Uterus (tissue), 2 donors: ENCODE results near the gene PHF12.

Source experiments
- CTCF ChIP-seq, 4 experiments: fragments of 200-600 bp in 2 of 4; fragments of 450-650 bp in 2 of 4; sonication (generic) in 2 of 4; IDR thresholded peaks; one replicate each; pipeline ENCODE4 v1.5.1; 2016 to 2019; ENCODE audit warnings: antibody characterized with exemption in 4 of 4, mild to moderate bottlenecking in 2 of 4, moderate library complexity in 1 of 4
- POLR2A ChIP-seq, 2 donors: fragments of 450-650 bp; IDR thresholded peaks; one replicate each; pipeline ENCODE4 v1.6.1; 2016; ENCODE audit warnings: antibody characterized with exemption in 2 of 2, mild to moderate bottlenecking in 1 of 2, moderate library complexity in 1 of 2

DNA sequence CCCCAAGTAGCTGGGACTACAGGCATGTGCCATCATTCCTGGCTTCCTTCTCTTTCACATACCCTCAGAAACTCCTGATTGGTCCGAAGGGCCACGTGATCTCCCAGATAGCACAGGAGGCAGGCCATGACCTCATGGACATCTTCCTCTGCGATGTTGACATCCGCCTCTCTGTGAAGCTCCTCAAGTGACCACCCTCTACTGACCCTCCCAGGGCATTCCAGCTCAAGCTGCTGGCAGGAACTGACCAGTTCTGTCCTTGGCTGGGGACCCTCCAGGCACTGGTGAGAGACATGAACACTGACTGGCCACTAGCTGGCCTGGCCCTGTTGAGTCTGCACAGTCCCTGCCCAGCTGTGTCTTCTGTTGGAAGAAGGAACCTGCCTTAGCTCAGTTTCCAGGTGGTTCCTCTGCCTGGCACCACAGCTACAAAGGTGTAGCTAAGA is 90.9 kb downstream of the PHF12 start:
- TF ChIP-seq CTCF (IDR thresholded peaks at IDR 0.05) (no peak), POLR2A (IDR thresholded peaks at IDR 0.05) (no peak)
